ENCODE results near the gene KRT7.

The KRT7 gene

GRCh38 chr12:52296572-52297215 is 63.7 kb downstream of the KRT7 start:
- Histone ChIP-seq H3K27ac (ENCODE audit: low read length) (no peak overlapping the region), H3K27me3 (ENCODE audit: low read depth, low read length) (no peaks in the 10 kb centered on the region), H3K9me3 (ENCODE audit: control insufficient read depth in 1 of 2, low read length in 2 of 2) (no peaks in the 10 kb centered on the region), H3K4me3 (ENCODE audit: low read depth in 1 of 2, low read length in 2 of 2) (no peak overlapping the region), H3K4me1 (ENCODE audit: control insufficient read depth in 1 of 2, insufficient read depth in 2 of 2, low read length in 2 of 2) (no peaks in the 10 kb centered on the region), H3K36me3 (ENCODE audit: control insufficient read depth in 1 of 2, insufficient read depth in 2 of 2, low read length in 2 of 2) (no peaks in the 10 kb centered on the region)
